Kidney (tissue), 14 donors: ENCODE data around the gene FBL. TPM values are rescaled to one million over a fixed set of nuclear protein-coding genes. Genes with fewer than 3 reads are reported as not detected.

Source experiments
- DNase-seq, 5 donors: peaks; one replicate each; pipeline ENCODE4 v3.0.0-alpha.2; 2013 to 2020
- FAIRE-seq: peaks from 2 replicates; lab custom pipeline; 2012; peaks lifted over from hg19 to GRCh38; lab: Jason Lieb, UNC
- H3K27ac ChIP-seq, 2 donors: one replicate each; pipeline ENCODE4 v1.7.0; 2013; ENCODE audit warnings: low read depth in 2 of 2, low read length in 2 of 2, inconsistent platforms in 1 of 2
- H3K27me3 ChIP-seq: one replicate; pipeline ENCODE4 v1.7.1; 2013; ENCODE audit warnings: low read length, inconsistent platforms; ENCODE audit not compliant: control insufficient read depth, insufficient read depth
- H3K36me3 ChIP-seq, 3 donors: one replicate each; pipeline versions ENCODE4 v1.7.0 to v1.7.1; 2013; ENCODE audit warnings: low read length in 3 of 3, control low read depth in 1 of 3, inconsistent platforms in 1 of 3; ENCODE audit not compliant: insufficient read depth in 3 of 3, control insufficient read depth in 2 of 3
- H3K4me1 ChIP-seq, 3 donors: one replicate each; pipeline versions ENCODE4 v1.7.0 to v1.7.1; 2013; ENCODE audit warnings: low read length in 3 of 3, inconsistent platforms in 1 of 3, low read depth in 1 of 3; ENCODE audit not compliant: control insufficient read depth in 2 of 3, insufficient read depth in 2 of 3
- H3K4me3 ChIP-seq, 3 donors: one replicate each; pipeline versions ENCODE4 v1.7.0 to v1.8.1; 2013; ENCODE audit warnings: low read length in 3 of 3, control low read depth in 1 of 3, inconsistent platforms in 1 of 3
- H3K9ac ChIP-seq, 3 donors: one replicate each; pipeline versions ENCODE4 v1.7.0 to v1.7.1; 2013; ENCODE audit warnings: low read length in 3 of 3, control low read depth in 1 of 3, inconsistent platforms in 1 of 3
- H3K9me3 ChIP-seq, 3 donors: one replicate each; pipeline versions ENCODE4 v1.7.0 to v1.7.1; 2013; ENCODE audit warnings: low read length in 3 of 3, control low read depth in 1 of 3, inconsistent platforms in 1 of 3; ENCODE audit not compliant: control insufficient read depth in 2 of 3, insufficient read depth in 1 of 3
- CTCF ChIP-seq: IDR thresholded peaks from 3 replicates; pipeline ENCODE4 v1.5.1; 2012; ENCODE audit warnings: mild to moderate bottlenecking, moderate library complexity, borderline replicate concordance; ENCODE audit not compliant: insufficient read depth; ENCODE audit errors: extremely low read depth
- intact Hi-C: fragments of 100-400 bp; cut with DNase I; formaldehyde crosslinking; loops from one replicate; pipeline ENCODE4 v1.11.1; 2022
- polyA plus RNA-seq: library from polyadenylated mRNA; stranded (reverse); fragments of 350-450 nt; fragmentation: Illumina TruSeq; extraction: RNeasy Lipid Tissue Mini Kit (QIAGEN cat#74804); gene quantifications from one replicate; pipeline ENCODE4 v1.2.3, GENCODE V29; 2014; ENCODE audit warnings: low read depth, low replicate concordance; ENCODE audit not compliant: insufficient read depth
- total RNA-seq: library from RNA; stranded (reverse); fragmentation: NEBNext Ultra II Directional; extraction: Animal tissue kit (Norgen Biotek cat#: 25700); gene quantifications from one replicate; pipeline ENCODE4 v1.2.1, GENCODE V29; 2021
- donor health status: control.
- donor health status: control.
- donor health status: control.
- donor health status: control.
- donor health status: control.
- donor health status: DM: yes; HTN: yes; CAD: no.
- donor health status: Normal renal cell carcinoma (clear cell type).

Gene FBL
- total and polyA plus RNA-seq, 2 donors from 2014 or later: 155 to 165 TPM

GRCh38 chr19:39843919-39844793, 2.0 kb downstream of the FBL start:
- Histone ChIP-seq H3K4me3 (no peak overlapping the region), H3K36me3 (peaks cover 0 to 8% (median 0%) of the 10 kb centered on the region in 3 donors), H3K9me3 (no peaks in the 10 kb centered on the region), H3K27ac (no peak overlapping the region), H3K9ac (no peak overlapping the region), H3K4me1 (peaks cover 5 to 11% (median 6%) of the 10 kb centered on the region in 3 donors), H3K27me3 (no peaks in the 10 kb centered on the region)
- intact Hi-C loops: no loop called here
- FAIRE-seq (peak; percentile 79), DNase-seq (peak in 2 of 5 donors; percentile 47 to 60)
- TF ChIP-seq CTCF: peak; percentile 62

- no peak overlapping the region for H3K9ac ChIP-seq
- H3K9me3 ChIP-seq: no peaks in the 10 kb centered on the region
- no peak for FAIRE-seq
- peaks cover 5 to 11% (median 6%) of the 10 kb centered on the region in 3 donors for H3K4me1 ChIP-seq
- H3K36me3 ChIP-seq: peaks cover 3 to 16% (median 9%) of the 10 kb centered on the region in 3 donors
- no peak overlapping the region for H3K27ac ChIP-seq
- no peaks in the 10 kb centered on the region for H3K27me3 ChIP-seq
- TF ChIP-seq CTCF: no peak
- no peak overlapping the region for H3K4me3 ChIP-seq
- intact Hi-C loops: no loop called here
- no peak for DNase-seq
Observed at GRCh38 chr19:39842693-39843435, 3.3 kb downstream of the FBL start.

GRCh38 chr19:39841041-39841440, 5.1 kb downstream of the FBL start:
- no peak overlapping the region for H3K4me3 ChIP-seq
- H3K9me3 ChIP-seq: no peaks in the 10 kb centered on the region
- no peak for DNase-seq
- FAIRE-seq: no peak
- TF ChIP-seq CTCF: no peak
- intact Hi-C loops: no loop called here
- H3K9ac ChIP-seq: no peak overlapping the region
- H3K36me3 ChIP-seq: peaks cover 7 to 25% (median 19%) of the 10 kb centered on the region in 3 donors
- peaks cover 0 to 11% (median 0%) of the 10 kb centered on the region in 3 donors for H3K4me1 ChIP-seq
- H3K27me3 ChIP-seq: no peaks in the 10 kb centered on the region
- H3K27ac ChIP-seq: no peak overlapping the region
